ENCODE data around the gene NAXE. TPM values are rescaled to one million over a fixed set of nuclear protein-coding genes. Genes with fewer than 3 reads are reported as not detected.

Gene NAXE
- total RNA-seq, 4 donors from 2014 or later: 42.7 to 80.8 (median 63.3) TPM

DNA sequence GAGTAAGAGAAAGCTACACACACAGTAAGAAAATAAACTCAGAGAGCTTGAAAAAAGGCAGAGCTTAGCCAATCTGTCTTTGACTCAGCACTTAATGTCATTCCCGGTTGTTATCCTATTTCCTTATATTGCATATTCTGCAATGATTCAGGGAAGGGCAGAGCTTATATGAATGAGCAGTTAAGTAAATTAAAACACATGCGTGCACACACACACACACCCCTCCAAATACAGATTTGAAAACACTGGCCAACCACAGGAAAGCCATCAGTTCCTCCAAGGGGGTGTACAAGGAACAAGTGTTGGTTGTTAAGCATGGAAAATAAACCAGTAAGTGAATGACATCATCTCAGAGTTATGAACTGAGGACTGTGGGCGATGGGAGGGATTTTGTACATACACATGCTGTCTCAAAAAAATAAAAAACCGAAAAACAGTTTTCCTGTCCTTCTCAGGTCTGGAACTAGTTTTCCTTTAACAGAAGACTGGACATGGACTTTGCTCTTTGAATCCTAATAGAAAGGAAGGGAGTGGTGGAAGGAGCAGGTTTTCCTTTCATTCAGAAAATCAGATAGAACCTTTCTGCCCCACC lies 20.2 kb upstream of the NAXE start:
- WGBS: 11% methylated on average over 4 of the region's 4 CpGs
- no peak for DNase-seq (ENCODE audit: low spot score in 2 of 2)
- no peaks in the 10 kb centered on the region for H3K36me3 ChIP-seq
- H3K4me3 ChIP-seq: no peak overlapping the region
- H3K27me3 ChIP-seq: no peaks in the 10 kb centered on the region
- H3K27ac ChIP-seq: no peak overlapping the region
- H3K4me1 ChIP-seq: peaks cover 14% of the 10 kb centered on the region
- TF ChIP-seq, protein P1, sequence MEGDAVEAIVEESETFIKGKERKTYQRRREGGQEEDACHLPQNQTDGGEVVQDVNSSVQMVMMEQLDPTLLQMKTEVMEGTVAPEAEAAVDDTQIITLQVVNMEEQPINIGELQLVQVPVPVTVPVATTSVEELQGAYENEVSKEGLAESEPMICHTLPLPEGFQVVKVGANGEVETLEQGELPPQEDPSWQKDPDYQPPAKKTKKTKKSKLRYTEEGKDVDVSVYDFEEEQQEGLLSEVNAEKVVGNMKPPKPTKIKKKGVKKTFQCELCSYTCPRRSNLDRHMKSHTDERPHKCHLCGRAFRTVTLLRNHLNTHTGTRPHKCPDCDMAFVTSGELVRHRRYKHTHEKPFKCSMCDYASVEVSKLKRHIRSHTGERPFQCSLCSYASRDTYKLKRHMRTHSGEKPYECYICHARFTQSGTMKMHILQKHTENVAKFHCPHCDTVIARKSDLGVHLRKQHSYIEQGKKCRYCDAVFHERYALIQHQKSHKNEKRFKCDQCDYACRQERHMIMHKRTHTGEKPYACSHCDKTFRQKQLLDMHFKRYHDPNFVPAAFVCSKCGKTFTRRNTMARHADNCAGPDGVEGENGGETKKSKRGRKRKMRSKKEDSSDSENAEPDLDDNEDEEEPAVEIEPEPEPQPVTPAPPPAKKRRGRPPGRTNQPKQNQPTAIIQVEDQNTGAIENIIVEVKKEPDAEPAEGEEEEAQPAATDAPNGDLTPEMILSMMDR (IDR thresholded peaks at IDR 0.05): no peak
- TF ChIP-seq POLR2A (IDR thresholded peaks at IDR 0.05) (no peak), EP300 (IDR thresholded peaks at IDR 0.05) (no peak), POLR2AphosphoS5 (IDR thresholded peaks at IDR 0.05) (no peak)
- no peaks in the 10 kb centered on the region for H3K9me3 ChIP-seq

DNA sequence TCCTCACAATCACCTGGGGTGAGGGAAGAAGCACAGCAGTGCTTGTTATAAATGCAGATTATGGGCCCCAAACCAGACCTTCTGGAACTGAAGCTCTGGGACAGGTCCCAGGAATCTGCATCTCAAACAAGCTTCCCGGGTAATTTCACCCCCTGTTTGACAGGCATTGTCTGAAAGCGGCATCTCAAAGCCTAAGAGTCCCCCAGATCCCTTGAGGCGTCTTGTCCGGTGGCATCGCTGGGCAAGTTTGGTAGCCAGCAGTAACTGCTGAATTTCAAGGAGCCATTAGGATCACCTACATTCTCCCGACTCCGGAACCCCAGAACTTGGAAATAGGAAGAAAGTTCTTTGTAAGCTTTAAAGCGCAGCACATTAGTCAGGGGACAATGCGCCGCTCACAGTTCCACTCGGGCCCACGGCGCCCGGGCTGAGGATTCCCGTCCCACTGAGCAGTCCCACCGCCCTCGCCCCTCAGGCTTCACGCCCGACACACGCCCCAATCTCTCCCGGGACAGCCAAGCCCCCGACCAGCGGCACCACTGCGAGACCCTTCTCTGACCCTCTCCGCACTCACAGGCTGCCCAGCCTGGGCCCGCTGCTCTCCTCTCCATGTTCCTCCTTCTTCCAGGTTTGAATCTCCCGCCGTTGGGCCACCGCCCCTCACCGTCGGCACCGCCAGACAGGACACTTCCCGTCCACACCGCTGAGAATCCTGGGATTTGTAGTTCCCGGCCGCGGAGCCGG lies 19.5 kb upstream of the NAXE start, which contains the start of gene IQGAP3:
TSS of gene IQGAP3 (minus strand) at position 647 of the 744 bp plus-strand sequence. CDS start at position 611, 36 bp downstream.
- Histone ChIP-seq H3K4me1 (peaks cover 14% of the 10 kb centered on the region), H3K36me3 (no peaks in the 10 kb centered on the region), H3K27ac (no peak within 1 kb of the TSS), H3K4me3 (peak within 1 kb of the TSS; percentile 55), H3K27me3 (no peaks in the 10 kb centered on the region), H3K9me3 (no peaks in the 10 kb centered on the region)
- DNase-seq (ENCODE audit: low spot score in 2 of 2): peak; percentile 86 to 89
- TF ChIP-seq, protein P1 (IDR thresholded peaks at IDR 0.05): no peak
- TF ChIP-seq POLR2A (IDR thresholded peaks at IDR 0.05) (no peak), EP300 (IDR thresholded peaks at IDR 0.05) (no peak), POLR2AphosphoS5 (IDR thresholded peaks at IDR 0.05) (peak in 1 of 3 donors; percentile 82)
- WGBS: under 1% methylated on average over 27 of the region's 38 CpGs

DNA sequence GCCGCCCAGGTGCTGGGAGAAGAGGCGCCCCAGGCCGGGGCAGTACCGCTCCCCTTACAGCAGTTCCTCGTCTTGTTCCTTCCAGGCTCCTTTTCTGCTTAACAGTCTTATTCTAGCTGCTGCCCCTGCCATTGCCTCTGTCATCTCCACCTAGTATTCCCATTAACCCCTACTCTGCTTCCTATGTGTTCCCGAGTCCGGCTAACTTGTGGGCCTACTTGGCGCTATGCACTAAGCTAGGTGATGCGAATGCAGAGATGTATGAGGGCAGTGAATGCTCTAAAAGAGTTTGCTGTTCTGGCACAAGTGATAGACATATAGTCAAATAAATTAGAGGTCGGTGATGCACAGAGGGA lies 18.9 kb upstream of the NAXE start:
- no peak overlapping the region for H3K27ac ChIP-seq
- no peaks in the 10 kb centered on the region for H3K36me3 ChIP-seq
- no peaks in the 10 kb centered on the region for H3K27me3 ChIP-seq
- peak overlapping the region; percentile 55 for H3K4me3 ChIP-seq
- no peak for TF ChIP-seq POLR2A (IDR thresholded peaks at IDR 0.05)
- TF ChIP-seq POLR2AphosphoS5 (IDR thresholded peaks at IDR 0.05): no peak
- TF ChIP-seq EP300 (IDR thresholded peaks at IDR 0.05): no peak
- H3K9me3 ChIP-seq: no peaks in the 10 kb centered on the region
- H3K4me1 ChIP-seq: peaks cover 14% of the 10 kb centered on the region
- DNase-seq (ENCODE audit: low spot score in 2 of 2): no peak
- WGBS: 31% methylated on average over 10 of the region's 10 CpGs

DNA sequence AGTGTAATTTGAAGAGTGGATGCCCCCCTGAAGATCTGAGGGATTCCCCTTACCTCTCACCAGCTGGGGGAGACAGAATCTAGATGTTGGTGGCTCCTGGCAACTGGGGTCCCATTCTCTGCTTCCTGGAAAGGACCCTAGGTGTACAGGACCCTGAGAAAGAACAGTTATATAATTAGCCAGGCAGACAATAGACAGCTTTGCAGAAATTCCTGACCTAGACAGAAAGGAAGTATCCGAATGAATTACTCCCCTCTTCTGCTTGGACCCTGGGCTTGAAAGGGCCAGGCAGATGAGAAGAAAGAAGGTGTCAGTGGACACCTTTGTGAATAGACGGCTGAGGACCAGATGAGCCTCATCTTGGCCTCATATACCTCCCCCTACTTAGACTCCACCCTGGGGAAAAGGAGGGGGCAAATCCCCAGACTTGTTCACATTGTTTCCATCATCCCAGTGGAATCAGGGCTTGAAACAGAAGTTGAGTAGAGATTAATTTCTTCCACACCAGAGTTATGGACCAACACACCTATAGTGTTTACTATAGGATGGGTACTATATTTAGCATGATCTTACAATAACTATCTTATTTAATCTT lies 17.4 kb upstream of the NAXE start:
- peaks cover 14% of the 10 kb centered on the region for H3K4me1 ChIP-seq
- no peak overlapping the region for H3K4me3 ChIP-seq
- no peak overlapping the region for H3K27ac ChIP-seq
- H3K27me3 ChIP-seq: no peaks in the 10 kb centered on the region
- no peaks in the 10 kb centered on the region for H3K9me3 ChIP-seq
- WGBS: 35% methylated on average over 2 of the region's 2 CpGs
- TF ChIP-seq POLR2A (IDR thresholded peaks at IDR 0.05): no peak
- no peak for TF ChIP-seq EP300 (IDR thresholded peaks at IDR 0.05)
- TF ChIP-seq POLR2AphosphoS5 (IDR thresholded peaks at IDR 0.05): no peak
- TF ChIP-seq, protein P1 (IDR thresholded peaks at IDR 0.05): no peak
- no peaks in the 10 kb centered on the region for H3K36me3 ChIP-seq
- no peak for DNase-seq (ENCODE audit: low spot score in 2 of 2)

DNA sequence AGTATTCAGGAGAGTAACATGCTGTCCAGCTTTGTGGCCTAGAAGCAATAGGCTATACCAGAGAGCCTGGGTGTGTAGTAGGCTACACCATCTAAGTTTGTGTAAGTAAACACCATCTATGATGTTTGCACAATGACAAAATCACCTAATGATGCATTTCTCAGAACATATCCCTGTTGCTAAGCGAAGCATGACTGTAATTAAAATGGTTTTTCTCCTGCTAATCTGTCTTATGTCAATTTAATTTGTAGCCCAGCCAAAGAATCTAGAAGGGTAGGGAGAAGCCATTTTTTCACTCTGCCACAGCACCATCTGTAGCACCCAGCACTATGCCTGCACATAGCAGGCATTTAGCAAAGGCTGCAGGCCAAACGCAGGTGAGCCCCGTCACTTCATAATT lies 14.0 kb upstream of the NAXE start:
- 98% methylated on average over 3 of the region's 3 CpGs for WGBS
- Histone ChIP-seq H3K4me1 (peaks cover 1% of the 10 kb centered on the region), H3K4me3 (no peak overlapping the region), H3K36me3 (no peaks in the 10 kb centered on the region), H3K27me3 (no peaks in the 10 kb centered on the region), H3K27ac (no peak overlapping the region), H3K9me3 (no peaks in the 10 kb centered on the region)
- TF ChIP-seq POLR2AphosphoS5 (IDR thresholded peaks at IDR 0.05): no peak
- TF ChIP-seq EP300 (IDR thresholded peaks at IDR 0.05): no peak
- no peak for TF ChIP-seq POLR2A (IDR thresholded peaks at IDR 0.05)
- TF ChIP-seq, protein P1 (IDR thresholded peaks at IDR 0.05): no peak
- no peak for DNase-seq (ENCODE audit: low spot score in 2 of 2)

Measured in suprapubic skin (tissue), 4 donors.